G401.6 (cell line): ENCODE measurements around the gene RNF10.
"Not testable (repeated sequence)": the region's sequence is repeated elsewhere in the genome, so short reads cannot be mapped to it uniquely, and the experiment has no call there.

Experiments used
- FAIRE-seq: peaks from 2 replicates; lab custom pipeline; 2012; peaks lifted over from hg19 to GRCh38; lab: Jason Lieb, UNC

RNF10 gene

GRCh38 chr12:120617193-120617592 is 83.0 kb downstream of the RNF10 start:
- FAIRE-seq, result not testable (repeated sequence)

GRCh38 chr12:120617767-120618166 is 83.6 kb downstream of the RNF10 start:
- not testable (repeated sequence) for FAIRE-seq

GRCh38 chr12:120618954-120619615 is 84.9 kb downstream of the RNF10 start:
- FAIRE-seq, result no peak

GRCh38 chr12:120620624-120621023 is 86.5 kb downstream of the RNF10 start:
- no peak for FAIRE-seq

- no peak for FAIRE-seq
These were observed 91.6 kb downstream of the RNF10 start for GRCh38 chr12:120625557-120626419.
